ENCODE measurements around the gene AMZ1.
A peak's percentile ranks its signal among the peaks of the same experiment; 100 is the strongest.

AMZ1 gene

DNA sequence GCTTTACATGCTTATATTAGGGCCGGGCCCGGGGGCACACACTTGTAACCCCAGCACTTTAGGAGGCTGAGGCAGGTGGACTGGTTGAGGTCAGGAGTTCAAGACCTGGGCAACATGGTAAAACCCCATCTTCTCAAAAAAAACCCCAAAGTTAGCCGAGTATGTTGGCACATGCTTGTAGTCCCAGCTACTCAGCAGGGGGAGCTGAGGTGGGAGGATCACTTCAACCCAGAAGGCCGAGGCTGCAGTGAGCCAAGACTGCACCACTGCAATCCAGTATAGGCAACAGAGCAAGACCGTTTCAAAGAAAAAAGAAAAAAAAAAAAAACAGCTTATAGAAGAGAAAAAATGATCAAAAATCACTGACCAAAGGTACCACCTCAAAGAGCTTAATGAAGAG is 63.1 kb downstream of the AMZ1 start:
- no peak overlapping the region for H3K4me3 ChIP-seq (ENCODE audit: control insufficient read depth, low read depth, low read length)
- TF ChIP-seq, protein P1, sequence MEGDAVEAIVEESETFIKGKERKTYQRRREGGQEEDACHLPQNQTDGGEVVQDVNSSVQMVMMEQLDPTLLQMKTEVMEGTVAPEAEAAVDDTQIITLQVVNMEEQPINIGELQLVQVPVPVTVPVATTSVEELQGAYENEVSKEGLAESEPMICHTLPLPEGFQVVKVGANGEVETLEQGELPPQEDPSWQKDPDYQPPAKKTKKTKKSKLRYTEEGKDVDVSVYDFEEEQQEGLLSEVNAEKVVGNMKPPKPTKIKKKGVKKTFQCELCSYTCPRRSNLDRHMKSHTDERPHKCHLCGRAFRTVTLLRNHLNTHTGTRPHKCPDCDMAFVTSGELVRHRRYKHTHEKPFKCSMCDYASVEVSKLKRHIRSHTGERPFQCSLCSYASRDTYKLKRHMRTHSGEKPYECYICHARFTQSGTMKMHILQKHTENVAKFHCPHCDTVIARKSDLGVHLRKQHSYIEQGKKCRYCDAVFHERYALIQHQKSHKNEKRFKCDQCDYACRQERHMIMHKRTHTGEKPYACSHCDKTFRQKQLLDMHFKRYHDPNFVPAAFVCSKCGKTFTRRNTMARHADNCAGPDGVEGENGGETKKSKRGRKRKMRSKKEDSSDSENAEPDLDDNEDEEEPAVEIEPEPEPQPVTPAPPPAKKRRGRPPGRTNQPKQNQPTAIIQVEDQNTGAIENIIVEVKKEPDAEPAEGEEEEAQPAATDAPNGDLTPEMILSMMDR (conservative IDR thresholded peaks at IDR 0.05; ENCODE audit: control insufficient read depth, insufficient read depth, low read depth, low read length) = no peak
- no peak for DNase-seq (ENCODE audit: low read depth)

DNA sequence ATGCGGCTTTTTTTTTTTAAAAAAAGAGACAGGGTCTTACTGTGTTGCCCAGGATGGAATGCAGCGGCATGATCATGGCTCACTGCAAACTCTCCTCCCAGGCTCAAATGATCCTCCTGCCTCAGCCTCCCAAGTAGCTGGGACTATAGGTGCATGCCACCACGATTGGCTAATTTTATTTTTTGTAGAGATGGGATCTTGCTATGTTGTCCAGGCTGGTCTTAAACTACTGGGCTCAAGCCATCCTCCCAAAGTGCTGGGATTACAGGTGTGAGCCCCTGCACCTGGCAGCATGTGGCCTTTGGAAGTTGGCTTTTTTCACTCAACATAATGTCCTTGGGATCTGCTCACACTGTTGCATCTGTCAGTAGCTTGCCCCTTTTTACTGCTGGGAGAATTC is 65.1 kb downstream of the AMZ1 start:
- TF ChIP-seq, protein P1 (conservative IDR thresholded peaks at IDR 0.05; ENCODE audit: control insufficient read depth, insufficient read depth, low read depth, low read length) = no peak
- no peak for DNase-seq (ENCODE audit: low read depth)
- H3K4me3 ChIP-seq (ENCODE audit: control insufficient read depth, low read depth, low read length) = no peak overlapping the region

DNA sequence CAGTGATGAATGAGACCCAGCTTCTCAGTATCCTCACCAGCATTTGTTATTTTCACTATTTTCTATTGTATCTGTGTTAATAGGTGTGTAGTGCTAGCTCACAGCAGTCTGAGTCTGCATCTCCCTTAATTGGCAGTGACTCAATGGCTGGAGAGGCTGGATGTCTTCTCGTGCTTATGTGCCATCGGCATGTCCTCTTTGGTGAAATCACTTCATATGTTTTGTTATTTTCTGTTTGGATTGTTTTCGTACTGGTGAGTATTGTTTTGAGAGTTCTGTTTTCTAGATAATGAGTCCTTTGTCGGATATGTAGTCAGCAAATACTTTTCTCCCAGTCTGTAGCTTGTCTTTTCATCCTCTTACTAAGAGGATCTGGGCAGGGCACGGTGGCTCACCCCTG is 66.1 kb downstream of the AMZ1 start:
- no peak overlapping the region for H3K4me3 ChIP-seq (ENCODE audit: control insufficient read depth, low read depth, low read length)
- TF ChIP-seq, protein P1 (conservative IDR thresholded peaks at IDR 0.05; ENCODE audit: control insufficient read depth, insufficient read depth, low read depth, low read length) = no peak
- DNase-seq (ENCODE audit: low read depth) = no peak

DNA sequence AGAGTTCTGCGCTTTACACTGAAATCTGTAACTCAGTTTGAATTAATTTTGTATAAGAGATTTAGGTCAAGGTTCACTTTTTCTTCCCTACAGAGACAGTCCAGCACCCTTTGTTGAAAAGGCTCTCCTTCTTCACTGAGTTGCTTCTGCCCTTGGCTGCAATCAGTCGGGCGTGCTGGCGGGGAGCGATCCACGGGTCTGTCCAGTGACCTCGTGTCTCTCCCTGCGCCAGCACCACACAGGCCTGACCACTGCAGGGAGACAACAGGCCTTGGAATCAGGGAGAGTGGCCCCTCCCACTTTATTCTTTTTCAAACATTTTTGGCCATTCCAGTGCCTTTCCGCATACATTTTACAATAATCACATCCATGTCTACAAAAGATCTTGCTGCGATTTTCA is 66.9 kb downstream of the AMZ1 start:
- TF ChIP-seq, protein P1 (conservative IDR thresholded peaks at IDR 0.05; ENCODE audit: control insufficient read depth, insufficient read depth, low read depth, low read length) = no peak
- no peak for DNase-seq (ENCODE audit: low read depth)
- no peak overlapping the region for H3K4me3 ChIP-seq (ENCODE audit: control insufficient read depth, low read depth, low read length)

DNA sequence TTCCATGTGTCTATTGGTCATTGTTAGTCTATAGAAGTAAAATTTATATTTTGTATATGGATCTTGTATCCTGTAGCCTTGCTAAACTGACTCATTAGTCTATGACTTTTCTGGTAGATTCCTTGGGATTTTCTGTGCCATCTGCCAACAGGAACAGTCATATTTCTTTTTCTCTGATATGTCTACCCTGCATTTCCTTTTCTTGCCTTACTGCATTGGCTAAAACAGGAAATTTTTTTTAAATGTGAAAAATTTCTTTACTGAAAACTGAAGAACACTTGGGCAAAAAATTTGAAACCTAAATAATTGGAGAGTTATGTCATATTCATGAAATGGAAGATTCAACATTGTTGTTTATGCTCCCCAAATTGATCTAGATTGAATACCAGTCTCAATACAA is 67.5 kb downstream of the AMZ1 start:
- TF ChIP-seq, protein P1 (conservative IDR thresholded peaks at IDR 0.05; ENCODE audit: control insufficient read depth, insufficient read depth, low read depth, low read length) = no peak
- no peak overlapping the region for H3K4me3 ChIP-seq (ENCODE audit: control insufficient read depth, low read depth, low read length)
- no peak for DNase-seq (ENCODE audit: low read depth)

DNA sequence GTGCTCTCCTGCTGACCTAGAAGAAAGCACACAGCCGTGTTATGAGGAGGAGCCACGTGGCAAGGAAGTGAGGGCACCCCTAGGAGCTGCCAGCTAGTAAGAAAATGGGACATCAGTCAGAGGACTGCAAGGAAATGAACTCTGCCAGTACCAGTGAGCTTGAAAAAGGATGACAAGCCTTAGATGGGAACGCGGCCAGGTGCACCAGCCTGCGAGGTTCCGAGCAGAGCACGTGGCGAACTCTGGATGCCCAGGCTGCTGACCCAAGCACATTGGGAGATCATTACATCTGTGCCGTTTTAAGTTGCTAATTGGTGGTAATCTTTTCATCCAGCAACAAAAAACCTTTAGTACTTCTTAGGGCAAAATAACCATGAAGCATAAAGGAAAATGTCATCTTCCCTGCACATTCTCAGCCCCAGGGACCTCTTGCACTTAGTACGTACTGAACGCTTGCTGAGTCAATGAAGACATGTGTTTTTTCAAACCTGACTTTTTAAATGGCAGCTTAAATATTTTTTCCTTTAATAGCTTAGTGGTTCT is 69.4 kb downstream of the AMZ1 start:
- TF ChIP-seq, protein P1 (conservative IDR thresholded peaks at IDR 0.05; ENCODE audit: control insufficient read depth, insufficient read depth, low read depth, low read length) = no peak
- H3K4me3 ChIP-seq (ENCODE audit: control insufficient read depth, low read depth, low read length) = peak overlapping the region; percentile 3
- DNase-seq (ENCODE audit: low read depth) = no peak
